WTC11 (cell line): ENCODE data around the gene RAET1E. TPM values are rescaled to one million over a fixed set of nuclear protein-coding genes. Genes with fewer than 3 reads are reported as not detected.

Experiments used
- ATAC-seq: fragments of 200-7000 bp; cut with Tn5 transposase; 2 replicates; pipeline ENCODE4 v1.10.0; 2021; ENCODE audit warnings: mild to moderate bottlenecking, moderate library complexity
- CTCF ChIA-PET: fragments of 300-600 bp; sonication (Branson Sonifier 250); formaldehyde crosslinking; loops from one replicate; lab custom pipeline; 2021; ENCODE audit warnings: antibody characterized with exemption; lab: Charles Lee
- POLR2A ChIA-PET: fragments of 350-600 bp; sonication (Branson Sonifier 250); formaldehyde crosslinking; loops from one replicate; lab custom pipeline; 2021; ENCODE audit warnings: antibody characterized with exemption; lab: Charles Lee
- DNase-seq: peaks from one replicate; pipeline ENCODE4 v3.0.0; 2021; ENCODE audit warnings: low spot score
- H3K27ac Mint-ChIP-seq: 2 replicates; pipeline ENCODE4 v1.8.0; 2021; ENCODE audit warnings: mixed read lengths
- H3K27me3 Mint-ChIP-seq: 2 replicates; pipeline ENCODE4 v1.8.0; 2021; ENCODE audit warnings: low read depth, mild to moderate bottlenecking, moderate library complexity, mixed read lengths
- H3K36me3 Mint-ChIP-seq: 2 replicates; pipeline ENCODE4 v1.8.0; 2021; ENCODE audit warnings: mixed read lengths
- H3K4me1 Mint-ChIP-seq: 2 replicates; pipeline ENCODE4 v1.8.0; 2022; ENCODE audit warnings: mixed read lengths
- H3K4me3 Mint-ChIP-seq: 2 replicates; pipeline ENCODE4 v1.8.0; 2021; ENCODE audit warnings: mild to moderate bottlenecking, moderate library complexity, mixed read lengths
- H3K9me3 Mint-ChIP-seq: 2 replicates; pipeline ENCODE4 v1.8.0; 2021; ENCODE audit warnings: mixed read lengths
- ATF1 ChIP-seq: sonication (generic); formaldehyde crosslinking; IDR thresholded peaks from 2 replicates; pipeline ENCODE4 v1.8.1; 2023; ENCODE audit warnings: mild to moderate bottlenecking, moderate library complexity, missing genetic modification reagents
- CBFB ChIP-seq: sonication (generic); formaldehyde crosslinking; IDR thresholded peaks from 2 replicates; pipeline ENCODE4 v1.8.1; 2022; ENCODE audit warnings: mild to moderate bottlenecking, low read depth, missing genetic modification reagents
- CREM ChIP-seq: sonication (generic); formaldehyde crosslinking; IDR thresholded peaks from 2 replicates; pipeline ENCODE4 v1.8.1; 2022; ENCODE audit warnings: mild to moderate bottlenecking, missing genetic modification reagents, moderate library complexity
- E2F1 ChIP-seq: sonication (generic); formaldehyde crosslinking; IDR thresholded peaks from 2 replicates; pipeline ENCODE4 v1.8.0; 2022; ENCODE audit warnings: mild to moderate bottlenecking, missing genetic modification reagents
- FOXJ3 ChIP-seq: sonication (generic); formaldehyde crosslinking; IDR thresholded peaks from 2 replicates; pipeline ENCODE4 v1.9.0; 2021; ENCODE audit warnings: missing genetic modification reagents, mild to moderate bottlenecking, borderline replicate concordance
- GRHL2 ChIP-seq: fragments of 250-450 bp; sonication (Bioruptor Pico); IDR thresholded peaks from 2 replicates; pipeline ENCODE4 v1.8.0; 2022; ENCODE audit warnings: mild to moderate bottlenecking, moderate library complexity; ENCODE audit not compliant: insufficient replicate concordance, severe bottlenecking
- GTF2I ChIP-seq: fragments of 250-450 bp; sonication (Bioruptor Pico); conservative IDR thresholded peaks from 2 replicates; pipeline ENCODE4 v1.4.0; 2021; ENCODE audit warnings: mild to moderate bottlenecking
- IRF2 ChIP-seq: sonication (generic); formaldehyde crosslinking; IDR thresholded peaks from 2 replicates; pipeline ENCODE4 v1.8.0; 2022; ENCODE audit warnings: low read depth, missing genetic modification reagents, borderline replicate concordance
- JAZF1 ChIP-seq: fragments of 250-450 bp; sonication (Bioruptor Pico); IDR thresholded peaks from 2 replicates; pipeline ENCODE4 v1.9.0; 2021; ENCODE audit warnings: moderate library complexity, mild to moderate bottlenecking, inconsistent platforms
- NFYB ChIP-seq: sonication (generic); formaldehyde crosslinking; conservative IDR thresholded peaks from 2 replicates; pipeline ENCODE4 v1.8.0; 2022; ENCODE audit warnings: low read depth, missing genetic modification reagents
- NR1H2 ChIP-seq: sonication (generic); formaldehyde crosslinking; IDR thresholded peaks from 2 replicates; pipeline ENCODE4 v1.9.0; 2021; ENCODE audit warnings: mild to moderate bottlenecking, moderate library complexity, missing genetic modification reagents
- OVOL2 ChIP-seq: fragments of 250-450 bp; sonication (Bioruptor Pico); IDR thresholded peaks from 2 replicates; pipeline ENCODE4 v1.9.0; 2021; ENCODE audit warnings: mild to moderate bottlenecking, borderline replicate concordance
- PRRX2 ChIP-seq: fragments of 250-450 bp; sonication (Bioruptor Pico); IDR thresholded peaks from 2 replicates; pipeline ENCODE4 v1.8.0; 2021; ENCODE audit warnings: mild to moderate bottlenecking
- RORB ChIP-seq: fragments of 250-450 bp; sonication (Bioruptor Pico); IDR thresholded peaks from 2 replicates; pipeline ENCODE4 v1.9.0; 2021; ENCODE audit warnings: mild to moderate bottlenecking
- SMAD3 ChIP-seq: sonication (generic); formaldehyde crosslinking; IDR thresholded peaks from 2 replicates; pipeline ENCODE4 v1.8.0; 2022; ENCODE audit warnings: missing genetic modification reagents, mild to moderate bottlenecking, borderline replicate concordance
- SP1 ChIP-seq: sonication (generic); formaldehyde crosslinking; conservative IDR thresholded peaks from 2 replicates; pipeline ENCODE4 v1.8.1; 2022; ENCODE audit warnings: missing genetic modification reagents
- ZNF121 ChIP-seq: sonication (generic); formaldehyde crosslinking; IDR thresholded peaks from 2 replicates; pipeline ENCODE4 v1.8.0; 2023; ENCODE audit warnings: missing genetic modification reagents
- ZNF138 ChIP-seq: sonication (generic); formaldehyde crosslinking; conservative IDR thresholded peaks from 2 replicates; pipeline ENCODE4 v1.8.1; 2022; ENCODE audit warnings: mild to moderate bottlenecking, moderate library complexity, missing genetic modification reagents
- ZNF232 ChIP-seq: sonication (generic); formaldehyde crosslinking; IDR thresholded peaks from 2 replicates; pipeline ENCODE4 v1.8.0; 2022; ENCODE audit warnings: mild to moderate bottlenecking, missing genetic modification reagents
- ZNF281 ChIP-seq: sonication (generic); formaldehyde crosslinking; IDR thresholded peaks from 2 replicates; pipeline ENCODE4 v1.8.0; 2023; ENCODE audit warnings: mild to moderate bottlenecking, missing genetic modification reagents
- ZNF423 ChIP-seq: fragments of 250-450 bp; sonication (Bioruptor Pico); IDR thresholded peaks from 2 replicates; pipeline ENCODE4 v2.1.2; 2022; ENCODE audit warnings: mild to moderate bottlenecking, moderate library complexity
- ZNF671 ChIP-seq: fragments of 250-450 bp; sonication (Bioruptor Pico); IDR thresholded peaks from 2 replicates; pipeline ENCODE4 v1.8.0; 2021; ENCODE audit warnings: mild to moderate bottlenecking
- total RNA-seq: library from RNA; stranded (reverse); gene quantifications from 3 replicates; pipeline ENCODE4 v1.2.3, GENCODE V29; 2021
- TF ChIP-seq, protein P1 (sequence below): fragments of 250-450 bp; sonication (Bioruptor Pico); IDR thresholded peaks from 2 replicates; pipeline ENCODE4 v1.9.0; 2021; ENCODE audit warnings: moderate library complexity, mild to moderate bottlenecking, inconsistent platforms, borderline replicate concordance
- TF ChIP-seq, protein P2 (sequence below): sonication (generic); formaldehyde crosslinking; IDR thresholded peaks from 2 replicates; pipeline ENCODE4 v1.8.0; 2022; ENCODE audit warnings: mild to moderate bottlenecking, missing genetic modification reagents
- TF ChIP-seq, protein P3 (sequence below): sonication (generic); formaldehyde crosslinking; IDR thresholded peaks from 2 replicates; pipeline ENCODE4 v1.8.1; 2023; ENCODE audit warnings: mild to moderate bottlenecking, missing genetic modification reagents
- TF ChIP-seq, protein P4 (sequence below): sonication (generic); formaldehyde crosslinking; IDR thresholded peaks from 2 replicates; pipeline ENCODE4 v1.8.1; 2022; ENCODE audit warnings: mild to moderate bottlenecking, moderate library complexity, missing genetic modification reagents
- TF ChIP-seq, protein P5 (sequence below): sonication (generic); formaldehyde crosslinking; conservative IDR thresholded peaks from 2 replicates; pipeline ENCODE4 v1.8.1; 2022; ENCODE audit warnings: mild to moderate bottlenecking, missing genetic modification reagents

RAET1E gene
- total RNA-seq, 1 experiment from 2014 or later, result not detected

GRCh38 chr6:149856256-149856994 lies 41.5 kb downstream of the RAET1E start:
- Mint-ChIP-seq H3K36me3 (no peaks in the 10 kb centered on the region), H3K4me3 (no peak overlapping the region), H3K27ac (no peak overlapping the region; the same call in 1 of the 2 replicates)
- TF ChIP-seq ZNF138 (CRISPR knock-in tag) (no peak), ZNF232 (CRISPR knock-in tag) (no peak), SP1 (CRISPR knock-in tag) (no peak), FOXJ3 (CRISPR knock-in tag) (no peak), SMAD3 (CRISPR knock-in tag) (no peak), JAZF1 (CRISPR knock-in tag) (no peak), RORB (CRISPR knock-in tag) (no peak), CBFB (no peak), ATF1 (CRISPR knock-in tag) (no peak), OVOL2 (no peak), NR1H2 (CRISPR knock-in tag) (no peak), GTF2I (CRISPR knock-in tag) (no peak), ZNF423 (CRISPR knock-in tag) (no peak), CREM (no peak), ZNF281 (CRISPR knock-in tag) (no peak), PRRX2 (CRISPR knock-in tag) (no peak), GRHL2 (CRISPR knock-in tag) (no peak)
- TF ChIP-seq, protein P1, sequence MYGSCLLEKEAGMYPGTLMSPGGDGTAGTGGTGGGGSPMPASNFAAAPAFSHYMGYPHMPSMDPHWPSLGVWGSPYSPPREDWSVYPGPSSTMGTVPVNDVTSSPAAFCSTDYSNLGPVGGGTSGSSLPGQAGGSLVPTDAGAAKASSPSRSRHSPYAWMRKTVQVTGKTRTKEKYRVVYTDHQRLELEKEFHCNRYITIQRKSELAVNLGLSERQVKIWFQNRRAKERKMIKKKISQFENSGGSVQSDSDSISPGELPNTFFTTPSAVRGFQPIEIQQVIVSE (CRISPR knock-in tag), result no peak
- TF ChIP-seq, protein P2, sequence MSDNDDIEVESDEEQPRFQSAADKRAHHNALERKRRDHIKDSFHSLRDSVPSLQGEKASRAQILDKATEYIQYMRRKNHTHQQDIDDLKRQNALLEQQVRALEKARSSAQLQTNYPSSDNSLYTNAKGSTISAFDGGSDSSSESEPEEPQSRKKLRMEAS, result no peak
- TF ChIP-seq, protein P3, sequence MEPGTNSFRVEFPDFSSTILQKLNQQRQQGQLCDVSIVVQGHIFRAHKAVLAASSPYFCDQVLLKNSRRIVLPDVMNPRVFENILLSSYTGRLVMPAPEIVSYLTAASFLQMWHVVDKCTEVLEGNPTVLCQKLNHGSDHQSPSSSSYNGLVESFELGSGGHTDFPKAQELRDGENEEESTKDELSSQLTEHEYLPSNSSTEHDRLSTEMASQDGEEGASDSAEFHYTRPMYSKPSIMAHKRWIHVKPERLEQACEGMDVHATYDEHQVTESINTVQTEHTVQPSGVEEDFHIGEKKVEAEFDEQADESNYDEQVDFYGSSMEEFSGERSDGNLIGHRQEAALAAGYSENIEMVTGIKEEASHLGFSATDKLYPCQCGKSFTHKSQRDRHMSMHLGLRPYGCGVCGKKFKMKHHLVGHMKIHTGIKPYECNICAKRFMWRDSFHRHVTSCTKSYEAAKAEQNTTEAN, result no peak
- TF ChIP-seq, all 79 proteins: peak for 0
- no peak for DNase-seq
- Mint-ChIP-seq H3K27me3 (no peaks in the 10 kb centered on the region), H3K9me3 (no peaks in the 10 kb centered on the region), H3K4me1 (peaks cover 49% of the 10 kb centered on the region)
- no peak for ATAC-seq
- ChIA-PET CTCF (interaction anchor here (1.6 kb wide), 1 partner anchor 16 kb away, joined by 3 read pairs; no protein-coding TSS in a partner anchor), POLR2A (no interaction called here)

- Mint-ChIP-seq H3K4me1 (peaks cover 43% of the 10 kb centered on the region), H3K4me3 (no peak overlapping the region), H3K36me3 (no peaks in the 10 kb centered on the region)
- TF ChIP-seq NFYB (CRISPR knock-in tag) (no peak), E2F1 (no peak), IRF2 (CRISPR knock-in tag) (no peak), GTF2I (CRISPR knock-in tag) (no peak), ZNF671 (CRISPR knock-in tag) (no peak), ZNF121 (CRISPR knock-in tag) (no peak)
- TF ChIP-seq, protein P4, sequence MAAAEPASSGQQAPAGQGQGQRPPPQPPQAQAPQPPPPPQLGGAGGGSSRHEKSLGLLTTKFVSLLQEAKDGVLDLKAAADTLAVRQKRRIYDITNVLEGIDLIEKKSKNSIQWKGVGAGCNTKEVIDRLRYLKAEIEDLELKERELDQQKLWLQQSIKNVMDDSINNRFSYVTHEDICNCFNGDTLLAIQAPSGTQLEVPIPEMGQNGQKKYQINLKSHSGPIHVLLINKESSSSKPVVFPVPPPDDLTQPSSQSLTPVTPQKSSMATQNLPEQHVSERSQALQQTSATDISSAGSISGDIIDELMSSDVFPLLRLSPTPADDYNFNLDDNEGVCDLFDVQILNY, result no peak
- TF ChIP-seq, protein P3, result no peak
- TF ChIP-seq, protein P5, sequence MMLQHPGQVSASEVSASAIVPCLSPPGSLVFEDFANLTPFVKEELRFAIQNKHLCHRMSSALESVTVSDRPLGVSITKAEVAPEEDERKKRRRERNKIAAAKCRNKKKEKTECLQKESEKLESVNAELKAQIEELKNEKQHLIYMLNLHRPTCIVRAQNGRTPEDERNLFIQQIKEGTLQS (CRISPR knock-in tag), result no peak
- TF ChIP-seq, protein P1 (CRISPR knock-in tag), result no peak
Observed at GRCh38 chr6:149855741-149856140, 42.2 kb downstream of the RAET1E start.

More at GRCh38 chr6:149855741-149856140, 42.2 kb downstream of the RAET1E start:
- 0 out of 2 replicates have a peak overlapping the region, but pooled peaks have one; percentile 23 for H3K27ac Mint-ChIP-seq
- ATAC-seq, result no peak
- H3K27me3 Mint-ChIP-seq, result no peaks in the 10 kb centered on the region
- DNase-seq, result no peak
- ChIA-PET POLR2A (no interaction called here), CTCF (no interaction called here)
- no peaks in the 10 kb centered on the region for H3K9me3 Mint-ChIP-seq
